Right forelimb (tissue), 1 donor: ENCODE data around the gene OR1L6.

Experiments used
- DNase-seq: peaks from one replicate; pipeline ENCODE4 v3.0.0-alpha.2; 2018

Gene OR1L6

DNA sequence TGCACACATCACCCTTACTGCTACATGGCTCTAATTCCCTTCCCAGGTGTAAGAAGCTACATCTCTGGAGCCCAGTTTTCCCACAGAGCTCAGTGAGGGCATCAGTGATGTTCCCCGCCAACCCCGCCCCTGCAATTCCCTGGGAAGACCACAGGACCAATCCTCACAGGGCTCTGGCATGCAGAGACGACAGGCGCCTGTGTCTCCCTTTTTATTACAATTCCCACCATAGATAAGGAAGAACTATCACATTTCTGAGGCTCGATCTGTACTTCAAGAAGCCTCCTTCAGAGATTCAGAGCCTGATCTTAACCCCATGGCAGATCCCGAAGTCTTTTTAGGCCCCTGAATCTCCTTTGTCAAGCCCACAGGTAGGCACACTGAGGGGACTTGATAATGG is at the start of gene OR1L6:
Gene OR1L6, plus strand, starts transcription at position 301 of the 400 bp plus-strand sequence. CDS start 7,545 bp downstream, outside the sequence.
- no peak for DNase-seq

GRCh38 chr9:122695696-122696095 is 46.4 kb upstream of the OR1L6 start:
- DNase-seq = no peak

DNA sequence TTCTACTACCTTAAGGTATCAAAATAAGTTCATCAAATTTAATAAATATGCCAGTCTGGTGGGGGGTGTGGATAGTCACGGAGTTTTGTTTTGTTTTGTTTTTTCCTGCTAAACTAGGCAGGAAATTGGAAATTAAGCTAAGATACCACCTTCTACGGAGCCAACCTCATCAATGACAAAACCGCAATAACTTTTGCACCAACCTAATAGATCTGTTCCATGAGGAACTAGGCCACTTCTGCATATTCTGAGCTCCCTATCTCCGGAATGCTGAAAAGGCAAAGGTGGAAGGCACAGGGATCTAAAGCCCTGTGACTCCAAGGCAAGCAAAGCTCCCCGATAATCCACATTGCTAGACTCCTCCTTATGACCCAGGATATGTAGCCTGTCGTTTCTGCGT is 24.1 kb upstream of the OR1L6 start:
- no peak for DNase-seq

DNA sequence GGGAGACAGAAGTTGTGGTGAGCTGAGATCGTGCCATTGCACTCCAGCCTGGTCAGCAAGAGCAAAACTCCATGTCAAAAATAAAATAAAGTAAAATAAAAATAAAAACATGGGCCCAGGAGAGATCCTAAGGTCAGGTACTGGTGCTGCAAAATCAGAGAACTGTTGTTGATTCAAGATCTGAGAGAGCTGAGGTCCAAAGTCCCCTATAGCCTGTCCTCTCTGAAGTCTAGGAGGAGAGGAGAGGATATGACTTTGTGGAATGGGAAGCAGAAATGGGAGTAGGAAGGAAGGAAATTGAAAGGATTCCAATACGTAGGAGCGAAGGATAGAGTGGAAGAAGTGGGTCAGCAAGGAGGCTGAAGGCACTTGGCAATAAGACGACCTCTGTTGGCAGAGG is 22.9 kb upstream of the OR1L6 start:
- DNase-seq = no peak

GRCh38 chr9:122723690-122724089 is 18.4 kb upstream of the OR1L6 start, which contains the start of gene OR1L4:
Gene OR1L4 (plus strand): TSS chr9:122723990. CDS start chr9:122723990, 0 bp downstream.
- no peak for DNase-seq

DNA sequence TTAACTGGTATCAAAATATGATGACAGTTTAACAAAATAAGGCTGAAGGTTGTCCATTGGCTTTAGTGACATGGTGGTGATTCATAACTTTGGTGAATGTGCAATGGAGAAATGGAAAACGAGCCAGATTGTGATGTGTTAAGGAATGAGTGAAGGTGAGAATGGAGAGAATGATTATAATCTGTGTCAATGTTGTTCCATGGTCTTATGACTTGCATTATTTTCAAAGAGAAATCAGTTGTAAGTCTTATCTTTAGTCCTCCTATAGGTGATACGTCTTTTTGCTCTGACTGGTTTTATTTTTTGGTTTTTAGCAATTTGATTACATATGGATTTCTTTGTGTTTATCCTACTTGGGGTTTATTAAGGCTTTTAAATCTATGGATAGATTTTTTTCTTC is 12.7 kb downstream of the OR1L6 start:
- DNase-seq = no peak

- DNase-seq = no peak
These were observed 25.7 kb downstream of the OR1L6 start for GRCh38 chr9:122767817-122768216.

- DNase-seq = no peak
These were observed 34.9 kb downstream of the OR1L6 start for GRCh38 chr9:122777052-122777451.

GRCh38 chr9:122777935-122778627 is 36.0 kb downstream of the OR1L6 start:
- DNase-seq = no peak

DNA sequence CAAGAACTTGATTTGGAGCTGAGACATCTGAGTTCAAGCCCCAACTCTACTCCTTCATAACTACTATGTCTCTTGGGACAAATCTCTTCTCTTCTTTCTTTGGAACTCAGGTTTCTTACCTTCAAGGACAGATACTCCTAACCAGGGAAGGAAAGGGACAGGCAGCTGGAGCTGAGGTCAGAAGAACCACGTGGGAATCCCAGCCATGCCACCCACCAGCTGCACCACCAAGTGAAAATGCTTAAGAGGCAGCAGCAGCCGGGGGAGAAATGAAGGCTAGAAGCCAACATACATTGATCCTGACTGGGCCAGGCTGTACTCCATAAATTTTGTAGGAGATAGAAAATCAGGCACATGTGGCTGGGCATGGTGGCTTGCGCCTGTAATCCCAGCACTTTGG is 37.1 kb downstream of the OR1L6 start:
- no peak for DNase-seq

DNA sequence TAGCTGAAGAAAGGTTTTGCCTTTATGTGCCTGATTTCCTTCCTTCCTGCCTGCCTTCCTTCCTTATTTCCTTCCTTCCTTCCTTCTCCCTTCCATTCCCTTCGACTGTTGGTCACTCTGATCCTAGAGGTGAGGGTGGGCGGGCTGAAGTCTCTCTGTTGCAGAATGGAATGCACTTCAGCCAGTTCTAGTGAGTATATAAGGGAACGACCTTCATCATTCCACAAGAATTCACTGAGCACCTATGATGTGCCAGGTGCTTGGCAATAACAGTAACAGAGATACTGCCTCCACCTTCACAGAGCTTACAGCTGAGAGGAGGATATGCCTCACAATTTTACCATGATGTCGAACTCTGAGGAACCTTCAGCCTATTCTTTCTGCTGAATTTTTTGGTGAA is 37.9 kb downstream of the OR1L6 start:
- DNase-seq = no peak

- no peak for DNase-seq
These were observed 39.6 kb downstream of the OR1L6 start for GRCh38 chr9:122781671-122782070.

- no peak for DNase-seq
These were observed 43.2 kb downstream of the OR1L6 start for GRCh38 chr9:122785269-122785668.

GRCh38 chr9:122786338-122786737 is 44.2 kb downstream of the OR1L6 start:
- DNase-seq = no peak

DNA sequence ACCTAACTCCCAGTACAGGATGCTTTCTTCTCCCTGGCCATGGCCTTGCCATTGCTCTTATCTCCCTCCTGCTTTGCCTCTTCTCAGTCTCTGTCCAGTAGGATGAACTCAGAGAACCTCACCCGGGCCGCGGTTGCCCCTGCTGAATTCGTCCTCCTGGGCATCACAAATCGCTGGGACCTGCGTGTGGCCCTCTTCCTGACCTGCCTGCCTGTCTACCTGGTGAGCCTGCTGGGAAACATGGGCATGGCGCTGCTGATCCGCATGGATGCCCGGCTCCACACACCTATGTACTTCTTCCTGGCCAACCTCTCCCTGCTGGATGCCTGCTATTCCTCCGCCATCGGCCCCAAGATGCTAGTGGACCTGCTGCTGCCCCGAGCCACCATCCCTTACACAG is 46.7 kb downstream of the OR1L6 start, which contains the start of gene OR5C1:
Gene OR5C1, plus strand, starts transcription at position 103 of the 400 bp plus-strand sequence. Its CDS starts 0 bp downstream, at position 103.
- no peak for DNase-seq

- no peak for DNase-seq
These were observed 47.3 kb downstream of the OR1L6 start for GRCh38 chr9:122789256-122790046.

GRCh38 chr9:122791872-122792669 is 50.0 kb downstream of the OR1L6 start:
- DNase-seq = no peak

DNA sequence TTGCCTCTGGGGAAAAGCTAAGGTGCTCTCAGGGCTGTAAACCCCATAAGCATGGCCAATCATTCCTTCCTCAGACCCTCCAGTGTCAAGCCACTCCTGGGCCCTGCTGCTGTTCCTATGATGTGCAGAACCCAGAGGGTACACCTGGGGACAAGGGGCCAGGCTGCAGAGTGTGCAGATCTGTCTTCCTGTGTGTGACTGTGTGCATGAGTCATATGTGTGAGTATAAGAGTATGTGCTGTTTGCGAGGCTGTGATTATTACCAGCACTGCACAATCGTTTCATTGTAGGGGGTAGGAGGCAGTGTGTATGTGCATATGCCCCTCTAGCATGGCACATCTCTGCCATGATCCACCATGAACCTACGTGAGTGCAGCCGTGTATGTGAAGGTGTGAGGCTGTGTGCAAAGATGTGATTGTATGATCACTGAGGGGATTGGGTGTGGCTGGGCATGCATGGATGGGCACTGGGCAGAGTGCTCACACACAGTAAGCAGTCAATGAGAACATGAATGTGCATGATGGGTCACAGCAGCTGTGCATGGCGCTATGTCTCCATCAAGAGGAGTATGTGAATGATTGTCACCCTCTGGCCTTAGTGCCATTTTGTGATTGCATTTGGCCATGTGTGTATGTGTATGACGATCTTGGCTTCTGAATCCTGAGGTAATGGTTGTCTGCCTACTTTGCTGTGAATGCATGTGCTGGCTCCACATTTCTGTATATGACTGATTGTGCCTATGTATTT is 55.4 kb downstream of the OR1L6 start:
- no peak for DNase-seq
